Karpas-422 (cell line): ENCODE data around the gene DGKB. TPM values are rescaled to one million over a fixed set of nuclear protein-coding genes. Genes with fewer than 3 reads are reported as not detected.

Experiments used
- DNase-seq: peaks from one replicate; pipeline ENCODE4 v3.0.0-alpha.2; 2015
- H2AFZ ChIP-seq: fragments of 200-600 bp; sonication (generic); 2 replicates; pipeline ENCODE4 v1.6.1; 2014; ENCODE audit warnings: antibody characterized with exemption, low read length, mixed read lengths
- H3K27ac ChIP-seq: fragments of 200-600 bp; sonication (generic); 2 replicates; pipeline ENCODE4 v1.5.1; 2014; ENCODE audit warnings: mild to moderate bottlenecking, low read length, moderate library complexity
- H3K27me3 ChIP-seq: fragments of 200-600 bp; sonication (generic); 2 replicates; pipeline ENCODE4 v1.6.1; 2014; ENCODE audit warnings: low read length, mixed read lengths
- H3K36me3 ChIP-seq: fragments of 200-600 bp; sonication (generic); 2 replicates; pipeline ENCODE4 v1.6.1; 2014; ENCODE audit warnings: low read length, mixed read lengths; ENCODE audit not compliant: insufficient read depth
- H3K4me1 ChIP-seq: fragments of 200-600 bp; sonication (generic); 2 replicates; pipeline ENCODE4 v1.6.1; 2014; ENCODE audit warnings: mild to moderate bottlenecking, low read length, mixed read lengths
- H3K4me2 ChIP-seq: fragments of 200-600 bp; sonication (generic); 2 replicates; pipeline ENCODE4 v1.6.1; 2014; ENCODE audit warnings: low read length, low read depth, mild to moderate bottlenecking; ENCODE audit not compliant: poor library complexity, severe bottlenecking
- H3K4me3 ChIP-seq: fragments of 200-600 bp; sonication (generic); 2 replicates; pipeline ENCODE4 v1.5.1; 2014; ENCODE audit warnings: mild to moderate bottlenecking, antibody characterized with exemption, low read length, mixed read lengths
- H3K79me2 ChIP-seq: fragments of 200-600 bp; sonication (generic); 2 replicates; pipeline ENCODE4 v1.6.1; 2014; ENCODE audit warnings: mild to moderate bottlenecking, low read length, mixed read lengths
- H3K9ac ChIP-seq: fragments of 200-600 bp; sonication (generic); 2 replicates; pipeline ENCODE4 v1.6.0; 2014; ENCODE audit warnings: low read length
- H3K9me2 ChIP-seq: fragments of 200-600 bp; sonication (generic), shearing (Covaris generic); replicated peaks from 2 replicates; pipeline ENCODE4 v1.6.0; 2014; ENCODE audit warnings: mild to moderate bottlenecking, low read length, moderate library complexity; ENCODE audit not compliant: insufficient read depth
- H3K9me3 ChIP-seq: fragments of 300-700, 200-600 bp; sonication (generic); 2 replicates; pipeline ENCODE4 v1.6.1; 2014; ENCODE audit warnings: low read length, mixed read lengths
- H4K20me1 ChIP-seq: fragments of 200-600 bp; sonication (generic); 2 replicates; pipeline ENCODE4 v1.6.1; 2014; ENCODE audit warnings: mild to moderate bottlenecking, antibody characterized with exemption, low read length, low read depth; ENCODE audit not compliant: insufficient read depth
- total RNA-seq: library from RNA; depleted of rRNA; stranded (reverse); fragments of >200 nt; shearing (Covaris generic); gene quantifications from 2 replicates; pipeline ENCODE4 v1.2.3, GENCODE V29; 2014; ENCODE audit warnings: low replicate concordance; rRNA removed

DGKB gene
- total RNA-seq: not detected in 2 replicates

GRCh38 chr7:14902589-14903067 is at the start of gene DGKB:
Gene DGKB (minus strand): TSS chr7:14902751.
- Histone ChIP-seq H3K27me3 (no peaks in the 10 kb centered on the region), H4K20me1 (no peaks in the 10 kb centered on the region), H3K4me2 (no peak within 1 kb of the TSS), H3K4me3 (no peak within 1 kb of the TSS), H3K36me3 (no peaks in the 10 kb centered on the region), H3K79me2 (no peaks in the 10 kb centered on the region), H2AFZ (no peak within 1 kb of the TSS), H3K27ac (no peak within 1 kb of the TSS), H3K9ac (no peak within 1 kb of the TSS), H3K9me2 (no peaks in the 10 kb centered on the region), H3K4me1 (no peaks in the 10 kb centered on the region), H3K9me3 (no peaks in the 10 kb centered on the region)
- no peak for DNase-seq

DNA sequence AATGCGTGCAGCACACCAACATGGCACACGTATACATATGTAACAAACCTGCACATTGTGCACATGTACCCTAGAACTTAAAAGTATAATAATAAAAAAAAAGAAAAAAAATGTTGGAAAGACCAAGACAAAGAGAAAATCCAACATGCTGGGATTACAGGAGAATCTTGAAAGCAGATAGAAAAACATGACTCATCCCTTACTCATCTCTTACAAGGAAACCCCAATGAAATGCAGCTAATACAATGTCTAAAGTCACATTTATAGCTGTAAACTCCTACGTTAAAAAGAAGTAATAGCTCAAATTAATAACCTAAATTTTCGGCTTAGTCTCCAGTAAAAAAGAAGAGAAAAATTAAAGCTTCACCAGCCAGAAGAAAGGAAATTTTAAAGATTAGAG is 47.5 kb upstream of the DGKB start:
- no peak for DNase-seq
- H3K9me3 ChIP-seq: 0 out of 2 replicates have a peak, but pooled peaks cover 4% of the 10 kb centered on the region
- no peak overlapping the region for H3K4me2 ChIP-seq
- no peak overlapping the region for H3K27ac ChIP-seq
- H3K9ac ChIP-seq: no peak overlapping the region
- H2AFZ ChIP-seq: no peak overlapping the region
- H3K4me3 ChIP-seq: no peak overlapping the region
- H3K9me2 ChIP-seq: no peaks in the 10 kb centered on the region
- H3K79me2 ChIP-seq: no peaks in the 10 kb centered on the region
- no peaks in the 10 kb centered on the region for H3K27me3 ChIP-seq
- no peaks in the 10 kb centered on the region for H4K20me1 ChIP-seq
- no peaks in the 10 kb centered on the region for H3K4me1 ChIP-seq
- no peaks in the 10 kb centered on the region for H3K36me3 ChIP-seq

- H3K4me2 ChIP-seq: no peak overlapping the region
- no peaks in the 10 kb centered on the region for H3K79me2 ChIP-seq
- H3K27ac ChIP-seq: no peak overlapping the region
- no peaks in the 10 kb centered on the region for H4K20me1 ChIP-seq
- no peaks in the 10 kb centered on the region for H3K4me1 ChIP-seq
- H3K9me2 ChIP-seq: no peaks in the 10 kb centered on the region
- H3K4me3 ChIP-seq: no peak overlapping the region
- H2AFZ ChIP-seq: no peak overlapping the region
- peaks cover 3% of the 10 kb centered on the region; the same call in 1 of the 2 replicates for H3K9me3 ChIP-seq
- DNase-seq: no peak
- H3K27me3 ChIP-seq: no peaks in the 10 kb centered on the region
- H3K9ac ChIP-seq: no peak overlapping the region
- H3K36me3 ChIP-seq: no peaks in the 10 kb centered on the region
These were observed 35.6 kb upstream of the DGKB start for GRCh38 chr7:14938181-14938580.

- Histone ChIP-seq H3K9me3 (peaks cover 3% of the 10 kb centered on the region; the same call in 1 of the 2 replicates), H3K4me1 (no peaks in the 10 kb centered on the region), H3K27ac (no peak overlapping the region), H3K9me2 (no peaks in the 10 kb centered on the region), H2AFZ (no peak overlapping the region), H4K20me1 (no peaks in the 10 kb centered on the region), H3K27me3 (no peaks in the 10 kb centered on the region), H3K36me3 (no peaks in the 10 kb centered on the region), H3K4me2 (no peak overlapping the region), H3K79me2 (no peaks in the 10 kb centered on the region), H3K4me3 (no peak overlapping the region), H3K9ac (no peak overlapping the region)
- DNase-seq: no peak
These were observed 35.0 kb upstream of the DGKB start for GRCh38 chr7:14937581-14937980.

- no peak overlapping the region for H2AFZ ChIP-seq
- no peak overlapping the region for H3K4me3 ChIP-seq
- no peak overlapping the region for H3K27ac ChIP-seq
- H3K9me3 ChIP-seq: peaks cover 3% of the 10 kb centered on the region; the same call in 1 of the 2 replicates
- no peaks in the 10 kb centered on the region for H3K9me2 ChIP-seq
- H3K27me3 ChIP-seq: no peaks in the 10 kb centered on the region
- H3K4me1 ChIP-seq: no peaks in the 10 kb centered on the region
- no peaks in the 10 kb centered on the region for H3K36me3 ChIP-seq
- H4K20me1 ChIP-seq: no peaks in the 10 kb centered on the region
- H3K9ac ChIP-seq: no peak overlapping the region
- no peaks in the 10 kb centered on the region for H3K79me2 ChIP-seq
- DNase-seq: no peak
- H3K4me2 ChIP-seq: no peak overlapping the region
These were observed 34.0 kb upstream of the DGKB start for GRCh38 chr7:14936554-14936953.

GRCh38 chr7:14934839-14935238 is 32.3 kb upstream of the DGKB start:
- H3K27ac ChIP-seq: no peak overlapping the region
- no peaks in the 10 kb centered on the region for H3K27me3 ChIP-seq
- H3K9ac ChIP-seq: no peak overlapping the region

DNA sequence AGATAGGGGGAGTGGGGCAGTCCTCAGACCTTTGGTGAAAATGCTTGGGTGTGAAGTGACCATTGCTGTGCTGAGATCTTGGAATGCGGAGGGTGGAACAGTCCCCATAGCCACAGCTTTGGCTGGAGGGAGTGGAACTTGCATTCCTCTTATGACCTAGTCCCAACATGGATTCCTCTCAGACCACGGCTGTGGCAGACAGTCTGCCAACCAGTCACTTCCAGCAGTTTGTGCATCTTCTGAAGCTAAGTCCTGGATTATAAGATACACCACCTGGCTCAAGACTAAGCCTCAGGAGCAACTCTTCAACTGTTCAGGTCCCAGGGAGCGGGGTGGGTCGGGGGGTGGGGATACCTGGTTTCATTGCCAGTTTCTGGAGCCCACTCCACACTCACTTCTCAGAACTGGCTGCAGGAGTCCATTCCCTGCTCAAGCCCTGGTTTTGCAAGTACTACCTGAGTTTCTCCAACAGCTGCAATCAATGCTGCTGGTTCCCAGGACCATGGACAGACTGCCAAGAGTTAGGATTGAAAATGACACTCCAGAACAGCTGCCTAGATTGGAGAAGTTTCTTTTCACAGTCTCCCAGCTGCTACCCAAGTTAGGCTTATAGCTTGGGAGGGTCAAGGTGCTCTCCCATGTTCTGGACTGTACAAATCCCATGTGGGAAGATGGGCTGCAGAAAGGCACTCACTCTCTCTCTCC is 29.1 kb upstream of the DGKB start:
- no peak overlapping the region for H3K9ac ChIP-seq
- no peak overlapping the region for H3K4me2 ChIP-seq
- H3K9me3 ChIP-seq: peaks cover 10% of the 10 kb centered on the region; the same call in 1 of the 2 replicates
- no peaks in the 10 kb centered on the region for H4K20me1 ChIP-seq
- H3K9me2 ChIP-seq: no peaks in the 10 kb centered on the region
- no peaks in the 10 kb centered on the region for H3K27me3 ChIP-seq
- H3K79me2 ChIP-seq: no peaks in the 10 kb centered on the region
- no peak overlapping the region for H3K4me3 ChIP-seq
- no peaks in the 10 kb centered on the region for H3K4me1 ChIP-seq
- H3K27ac ChIP-seq: no peak overlapping the region
- H2AFZ ChIP-seq: no peak overlapping the region
- no peaks in the 10 kb centered on the region for H3K36me3 ChIP-seq
- no peak for DNase-seq

More at GRCh38 chr7:14934839-14935238, 32.3 kb upstream of the DGKB start:
- no peaks in the 10 kb centered on the region for H3K79me2 ChIP-seq
- peaks cover 6% of the 10 kb centered on the region; the same call in 1 of the 2 replicates for H3K9me3 ChIP-seq
- no peak overlapping the region for H2AFZ ChIP-seq
- no peak overlapping the region for H3K4me3 ChIP-seq
- H3K4me1 ChIP-seq: no peaks in the 10 kb centered on the region
- no peaks in the 10 kb centered on the region for H3K36me3 ChIP-seq
- H3K9me2 ChIP-seq: no peaks in the 10 kb centered on the region
- H4K20me1 ChIP-seq: no peaks in the 10 kb centered on the region
- no peak overlapping the region for H3K4me2 ChIP-seq
- no peak for DNase-seq

DNA sequence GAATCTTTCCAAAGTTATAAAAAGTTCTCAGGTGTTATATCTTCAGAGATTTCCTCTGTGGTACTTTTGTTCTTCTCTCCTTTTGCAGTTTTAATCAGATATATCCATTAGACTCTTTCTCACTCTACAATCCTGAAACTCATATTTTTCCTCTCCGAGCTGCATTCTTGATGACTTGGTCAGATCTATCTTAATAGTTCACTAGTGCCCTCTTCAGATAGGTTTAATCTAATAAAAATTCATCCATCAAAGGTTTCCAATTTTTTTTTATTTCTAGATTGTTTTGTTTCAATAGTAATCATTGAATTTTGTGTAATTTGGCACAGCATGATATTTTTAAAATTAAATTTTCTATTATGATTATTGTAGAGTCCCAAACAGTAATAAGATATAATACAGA is 21.8 kb upstream of the DGKB start:
- Histone ChIP-seq H3K9me2 (0 out of 2 replicates have a peak, but pooled peaks cover 3% of the 10 kb centered on the region), H3K9ac (no peak overlapping the region), H3K4me1 (no peaks in the 10 kb centered on the region), H3K36me3 (no peaks in the 10 kb centered on the region), H2AFZ (no peak overlapping the region), H3K4me2 (no peak overlapping the region), H4K20me1 (no peaks in the 10 kb centered on the region), H3K27me3 (no peaks in the 10 kb centered on the region), H3K79me2 (no peaks in the 10 kb centered on the region), H3K27ac (no peak overlapping the region), H3K9me3 (peaks cover 2% of the 10 kb centered on the region; the same call in 1 of the 2 replicates), H3K4me3 (no peak overlapping the region)
- DNase-seq: no peak
